GM10847 (cell line): ENCODE measurements around the gene SAMD11.

Source experiments
- POLR2A ChIP-seq: IDR thresholded peaks from 2 replicates; pipeline ENCODE4 v1.6.1; 2011; ENCODE audit not compliant: insufficient read length; ENCODE audit errors: extremely low read depth

SAMD11 gene

DNA sequence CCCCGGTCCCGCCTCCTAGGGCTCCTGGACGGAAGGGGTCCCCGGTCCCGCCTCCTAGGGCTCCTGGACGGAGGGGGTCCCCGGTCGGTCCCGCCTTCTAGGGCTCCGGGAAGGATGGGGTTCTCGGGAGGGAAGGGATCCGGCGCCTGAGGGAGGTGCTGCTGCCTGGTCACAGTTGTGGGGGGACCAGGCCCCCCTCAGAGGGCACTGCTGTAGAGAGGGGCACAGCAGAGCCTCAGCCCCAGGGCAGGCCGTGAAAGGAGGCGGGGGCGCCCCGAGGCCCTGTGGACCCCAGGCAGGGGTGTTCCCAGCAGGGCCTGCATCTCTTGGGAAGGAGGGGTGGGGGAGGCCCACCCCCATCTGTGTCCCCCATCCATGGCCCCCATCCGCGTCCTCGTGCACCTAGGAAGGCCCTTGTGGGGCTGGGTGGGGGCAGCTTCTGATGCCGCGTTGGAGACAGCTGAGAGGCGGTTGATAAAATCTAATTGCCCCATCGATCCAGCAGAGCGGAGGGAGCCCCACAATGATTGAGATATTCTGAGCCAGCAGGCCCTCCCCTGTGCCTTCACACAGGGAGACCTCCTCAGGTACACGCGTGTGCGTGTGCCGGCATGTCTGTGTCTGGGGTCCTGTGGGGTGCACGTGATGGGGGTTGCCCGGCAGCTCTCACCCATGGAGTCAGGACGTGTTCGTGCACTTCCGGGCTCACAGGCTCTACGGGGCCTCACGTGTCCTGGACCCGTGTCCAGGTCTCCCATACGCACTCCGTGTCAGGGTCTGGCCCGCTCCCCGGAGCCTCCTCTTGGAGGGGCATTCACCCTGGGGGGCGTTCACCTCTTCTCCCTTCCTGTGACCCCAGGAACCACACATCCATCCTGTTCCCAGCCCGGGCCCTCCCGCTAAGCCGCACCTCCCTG is 12.9 kb downstream of the SAMD11 start:
- TF ChIP-seq POLR2A = no peak

DNA sequence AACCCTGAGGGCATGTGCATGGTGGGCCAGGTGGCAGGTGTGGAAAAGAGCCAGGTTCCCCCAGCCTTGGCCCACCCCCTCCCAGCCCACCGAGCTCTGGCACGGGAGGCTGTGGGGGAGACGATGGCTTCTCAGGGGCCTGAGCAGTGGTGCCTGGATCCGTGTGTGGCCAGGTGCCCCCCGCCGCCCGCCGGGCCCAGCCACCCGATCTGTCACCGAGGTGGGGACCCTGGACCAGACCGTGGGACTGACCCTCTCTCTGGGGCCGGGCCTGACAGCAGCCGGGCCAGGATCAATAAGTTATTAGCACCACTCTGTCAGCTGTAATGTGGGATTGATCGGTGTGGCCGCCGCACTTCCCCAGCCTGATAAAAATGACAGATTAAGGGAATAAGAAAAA is 13.8 kb downstream of the SAMD11 start:
- no peak for TF ChIP-seq POLR2A

DNA sequence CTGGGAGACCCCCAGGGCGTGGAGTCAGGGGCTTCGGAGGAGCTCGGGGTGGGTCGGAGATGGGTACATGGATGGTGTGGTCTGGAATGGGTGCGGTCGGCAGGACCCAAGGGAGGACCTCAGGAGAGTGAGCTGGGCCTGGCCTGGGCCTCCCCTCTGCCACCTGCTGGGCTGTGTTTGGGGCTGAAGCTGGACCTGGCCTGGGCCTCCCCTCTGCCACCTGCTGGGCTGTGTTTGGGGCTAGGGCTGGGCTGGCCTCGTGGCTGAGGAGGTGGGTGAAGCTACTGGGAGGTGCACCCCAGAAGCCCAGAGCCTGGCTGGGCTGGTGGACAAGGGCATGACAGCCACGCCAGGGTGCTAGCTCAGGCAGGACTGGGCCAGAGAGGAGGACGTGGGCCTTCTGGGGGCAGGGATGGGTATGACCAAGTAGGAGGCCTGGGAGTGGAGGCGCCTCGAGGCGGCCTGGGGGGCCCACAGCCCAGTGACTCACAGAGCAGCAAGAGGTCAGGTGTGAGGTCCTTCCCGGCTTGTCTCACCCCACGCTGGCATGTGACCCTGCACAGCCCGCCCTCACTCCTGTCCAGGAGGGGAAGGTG is 14.5 kb downstream of the SAMD11 start:
- TF ChIP-seq POLR2A = no peak

DNA sequence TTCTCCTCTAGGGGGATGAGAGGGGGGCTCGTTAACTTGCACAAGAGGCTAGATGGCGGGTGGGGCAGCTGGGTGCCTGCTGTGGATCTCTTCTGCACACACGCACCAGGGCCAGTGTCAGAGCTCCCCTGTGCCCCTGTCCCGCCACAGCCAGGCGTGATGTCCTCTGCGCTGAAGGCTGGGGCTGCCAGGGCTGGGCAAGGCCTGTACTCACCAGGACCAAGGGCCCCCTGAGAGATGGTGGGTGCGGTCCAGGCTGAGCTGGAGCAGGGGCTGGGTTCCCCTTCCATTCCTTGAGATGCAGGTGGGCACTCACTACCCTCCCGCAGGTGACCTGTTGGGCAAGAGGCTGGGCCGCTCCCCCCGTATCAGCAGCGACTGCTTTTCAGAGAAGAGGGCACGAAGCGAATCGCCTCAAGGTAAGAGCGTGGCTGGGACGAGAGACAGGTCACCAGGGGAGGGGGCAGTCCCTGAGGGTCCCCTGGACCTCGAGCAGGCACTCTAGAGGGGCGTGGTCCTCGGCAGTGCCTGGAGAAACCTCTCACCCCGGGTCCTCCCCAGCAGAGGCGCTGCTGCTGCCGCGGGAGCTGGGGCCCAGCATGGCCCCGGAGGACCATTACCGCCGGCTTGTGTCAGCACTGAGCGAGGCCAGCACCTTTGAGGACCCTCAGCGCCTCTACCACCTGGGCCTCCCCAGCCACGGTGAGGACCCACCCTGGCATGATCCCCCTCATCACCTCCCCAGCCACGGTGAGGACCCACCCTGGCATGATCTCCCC is 15.2 kb downstream of the SAMD11 start:
- TF ChIP-seq POLR2A = no peak

DNA sequence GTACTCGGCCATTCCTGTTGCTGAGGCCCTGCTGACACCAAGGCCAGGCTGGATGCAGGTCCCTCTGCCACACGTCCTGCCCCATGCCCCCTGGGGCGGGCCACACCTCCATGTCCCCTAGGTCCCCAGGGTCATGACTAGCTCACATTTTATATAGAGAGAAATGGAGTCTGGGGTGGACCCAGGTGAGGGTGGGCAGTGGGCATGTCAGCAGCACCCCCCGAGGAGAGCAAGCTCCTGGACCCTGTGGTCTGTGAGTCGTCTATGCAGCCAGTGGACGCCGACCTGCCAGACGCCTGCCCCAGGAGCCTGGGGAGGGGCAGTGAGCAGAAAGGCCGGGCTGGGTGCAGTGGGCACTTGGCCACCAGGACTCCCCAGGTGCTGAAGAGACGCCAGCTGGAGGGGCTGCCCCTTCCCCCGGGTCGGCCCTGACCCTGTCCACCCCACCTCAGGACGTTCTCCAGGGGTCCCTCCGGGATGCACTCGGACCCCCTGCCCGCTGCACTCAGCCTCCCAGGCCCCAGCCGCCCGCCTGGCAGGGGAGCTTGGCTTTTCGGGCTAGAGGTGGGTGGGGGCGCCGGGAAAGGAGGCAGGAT is 15.9 kb downstream of the SAMD11 start:
- no peak for TF ChIP-seq POLR2A

DNA sequence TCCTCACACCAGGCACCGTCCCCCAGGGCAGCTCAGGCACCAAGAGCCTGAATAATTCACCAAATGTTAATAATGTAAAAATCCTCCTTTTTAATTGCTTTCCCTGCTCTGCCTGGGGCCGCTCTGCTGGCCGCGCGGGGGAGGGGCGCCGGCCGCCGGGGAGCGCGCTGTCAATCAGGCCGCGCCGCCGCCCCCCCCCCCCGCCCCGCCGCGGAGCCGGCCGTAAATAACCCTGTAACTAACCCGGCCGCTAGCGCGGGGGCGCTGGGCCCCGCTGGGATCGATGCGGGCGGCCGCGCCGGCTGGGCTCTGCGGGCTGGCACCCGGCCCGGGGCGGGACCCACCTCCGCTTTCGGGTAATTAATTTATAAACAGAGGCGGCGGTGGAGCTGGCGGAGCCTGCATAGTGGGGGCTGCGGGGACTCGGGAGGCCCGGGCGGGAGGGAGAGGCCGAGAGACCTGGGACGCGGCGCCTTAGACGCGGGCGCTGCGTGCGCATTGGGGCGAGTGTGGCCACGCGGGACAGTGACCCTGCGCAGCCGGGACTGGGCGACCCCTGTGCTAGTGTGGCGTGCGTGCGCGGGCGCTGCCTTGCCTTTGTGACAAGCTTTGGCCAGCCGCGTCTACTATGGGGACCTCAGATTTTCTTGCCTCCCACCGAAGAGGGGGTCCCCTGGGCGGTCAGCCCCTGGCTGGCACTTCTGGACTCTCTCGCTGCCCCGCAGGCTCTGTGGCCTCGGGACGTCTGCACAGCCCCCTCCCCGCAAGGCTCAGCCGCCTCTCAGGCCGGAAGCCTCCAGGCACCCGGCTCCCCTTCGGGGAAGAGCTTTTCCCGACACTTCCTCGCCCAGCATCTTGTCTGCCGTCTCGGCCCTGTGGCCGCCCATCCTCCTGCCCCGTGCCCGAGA is 16.6 kb downstream of the SAMD11 start:
- TF ChIP-seq POLR2A = no peak

DNA sequence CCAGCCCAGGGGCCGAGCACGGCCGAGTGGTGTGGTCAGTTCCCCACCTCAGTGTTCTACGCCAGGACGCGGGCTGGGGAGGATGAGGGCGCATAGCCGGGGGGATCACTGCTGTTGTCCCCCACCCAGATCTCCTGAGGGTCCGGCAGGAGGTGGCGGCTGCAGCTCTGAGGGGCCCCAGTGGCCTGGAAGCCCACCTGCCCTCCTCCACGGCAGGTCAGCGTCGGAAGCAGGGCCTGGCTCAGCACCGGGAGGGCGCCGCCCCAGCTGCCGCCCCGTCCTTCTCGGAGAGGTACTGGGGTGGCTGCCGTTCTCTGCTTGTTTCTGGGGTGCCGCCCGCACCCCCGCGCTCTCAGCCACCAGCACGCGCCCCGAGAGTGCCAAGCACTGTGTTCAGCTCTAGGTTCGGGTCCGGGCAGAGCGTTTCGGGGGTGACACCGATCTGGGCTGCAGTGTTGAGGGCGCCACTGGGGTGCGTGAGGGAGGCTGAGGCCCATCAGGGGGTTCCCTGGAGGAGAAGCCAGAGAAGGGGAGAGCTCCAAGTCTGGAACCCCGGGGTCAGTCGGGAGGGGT is 17.4 kb downstream of the SAMD11 start:
- no peak for TF ChIP-seq POLR2A

DNA sequence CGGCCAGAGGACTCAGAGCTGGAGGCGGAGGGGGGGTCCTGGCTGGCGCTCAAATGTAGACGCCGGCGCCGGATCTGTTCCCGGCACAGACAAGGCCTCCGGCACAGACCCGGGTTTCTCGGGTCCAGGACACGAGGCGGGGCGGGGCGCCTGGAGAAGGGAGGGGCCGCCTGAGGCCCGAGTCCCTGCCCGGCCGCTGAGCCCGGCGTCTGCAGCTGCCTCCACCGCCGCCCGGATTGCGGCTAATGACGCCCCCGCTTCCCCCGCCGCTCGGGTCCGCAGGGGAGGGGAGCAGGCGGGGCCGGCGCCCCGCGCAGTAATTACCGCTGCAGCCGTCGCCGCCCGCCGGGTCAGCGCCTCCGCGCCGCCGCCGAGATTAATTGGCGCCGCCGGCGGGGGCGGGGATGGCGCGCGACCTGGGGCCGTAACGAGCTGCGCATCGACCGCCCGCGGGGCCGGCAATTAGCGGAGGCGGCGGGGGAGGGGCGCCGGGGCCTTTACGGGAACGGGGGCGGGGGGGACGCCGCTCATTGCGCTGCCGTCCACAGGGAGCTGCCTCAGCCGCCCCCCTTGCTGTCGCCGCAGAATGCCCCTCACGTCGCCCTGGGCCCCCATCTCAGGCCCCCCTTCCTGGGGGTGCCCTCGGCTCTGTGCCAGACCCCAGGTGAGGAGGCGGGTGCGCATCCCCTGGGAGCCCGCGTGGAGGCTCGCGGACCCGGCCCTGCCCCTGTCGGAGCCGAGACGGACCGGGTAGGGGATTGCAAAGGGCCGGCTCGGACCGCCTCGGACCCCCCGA is 18.1 kb downstream of the SAMD11 start:
- no peak for TF ChIP-seq POLR2A

DNA sequence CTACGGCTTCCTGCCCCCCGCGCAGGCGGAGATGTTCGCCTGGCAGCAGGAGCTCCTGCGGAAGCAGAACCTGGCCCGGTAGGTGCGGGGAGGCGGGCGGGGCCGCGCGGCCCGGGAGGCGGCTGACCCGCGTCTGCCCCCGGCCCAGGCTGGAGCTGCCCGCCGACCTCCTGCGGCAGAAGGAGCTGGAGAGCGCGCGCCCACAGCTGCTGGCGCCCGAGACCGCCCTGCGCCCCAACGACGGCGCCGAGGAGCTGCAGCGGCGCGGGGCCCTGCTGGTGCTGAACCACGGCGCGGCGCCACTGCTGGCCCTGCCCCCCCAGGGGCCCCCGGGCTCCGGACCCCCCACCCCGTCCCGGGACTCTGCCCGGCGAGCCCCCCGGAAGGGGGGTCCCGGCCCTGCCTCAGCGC is 18.7 kb downstream of the SAMD11 start:
- no peak for TF ChIP-seq POLR2A

DNA sequence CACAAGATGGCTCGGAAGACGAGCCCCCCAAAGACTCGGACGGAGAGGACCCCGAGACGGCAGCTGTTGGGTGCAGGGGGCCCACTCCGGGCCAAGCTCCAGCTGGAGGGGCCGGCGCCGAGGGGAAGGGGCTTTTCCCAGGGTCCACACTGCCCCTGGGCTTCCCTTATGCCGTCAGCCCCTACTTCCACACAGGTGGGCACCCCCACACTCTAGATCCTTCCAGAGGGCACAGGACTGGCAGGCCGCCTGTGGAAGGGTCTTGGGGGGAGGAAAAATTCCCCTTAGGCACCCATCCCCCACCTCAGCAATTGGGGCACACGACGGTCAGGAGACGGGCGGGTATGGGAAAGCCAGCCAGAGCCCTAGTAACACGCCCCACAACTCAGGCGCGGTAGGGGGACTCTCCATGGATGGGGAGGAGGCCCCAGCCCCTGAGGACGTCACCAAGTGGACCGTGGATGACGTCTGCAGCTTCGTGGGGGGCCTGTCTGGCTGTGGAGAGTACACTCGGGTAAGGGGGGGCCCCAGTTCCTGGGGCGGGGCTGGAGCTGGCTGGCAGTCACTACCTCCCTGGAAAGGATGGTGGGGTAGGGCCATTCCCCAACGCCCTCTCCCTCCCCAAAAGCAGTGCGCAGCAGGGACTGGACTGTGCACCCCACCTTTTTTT is 19.3 kb downstream of the SAMD11 start:
- no peak for TF ChIP-seq POLR2A

DNA sequence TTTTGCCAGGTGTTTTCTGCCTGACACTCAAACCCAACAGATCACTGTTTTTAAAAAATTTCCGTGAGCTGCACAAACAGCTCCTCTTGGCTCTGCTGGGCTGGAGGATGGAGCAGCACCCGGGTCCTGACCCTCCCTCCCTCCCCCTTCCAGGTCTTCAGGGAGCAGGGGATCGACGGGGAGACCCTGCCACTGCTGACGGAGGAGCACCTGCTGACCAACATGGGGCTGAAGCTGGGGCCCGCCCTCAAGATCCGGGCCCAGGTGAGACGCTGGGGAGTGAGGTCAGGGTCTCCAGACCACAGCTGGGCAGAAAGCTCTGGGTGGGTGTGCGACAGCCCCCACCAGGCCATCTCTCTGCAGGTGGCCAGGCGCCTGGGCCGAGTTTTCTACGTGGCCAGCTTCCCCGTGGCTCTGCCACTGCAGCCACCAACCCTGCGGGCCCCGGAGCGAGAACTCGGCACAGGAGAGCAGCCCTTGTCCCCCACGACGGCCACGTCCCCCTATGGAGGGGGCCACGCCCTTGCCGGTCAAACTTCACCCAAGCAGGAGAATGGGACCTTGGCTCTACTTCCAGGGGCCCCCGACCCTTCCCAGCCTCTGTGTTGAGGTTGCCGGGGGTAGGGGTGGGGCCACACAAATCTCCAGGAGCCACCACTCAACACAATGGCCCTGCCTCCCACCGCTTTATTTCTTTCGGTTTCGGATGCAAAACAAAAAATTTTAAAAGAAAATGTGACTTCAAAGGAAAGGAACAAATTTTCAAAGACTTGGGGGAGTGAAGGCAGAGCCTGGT is 20.0 kb downstream of the SAMD11 start:
- TF ChIP-seq POLR2A = no peak
